Measurements from ENCODE around the gene IAPP.
"Not testable (repeated sequence)": the region's sequence is repeated elsewhere in the genome, so short reads cannot be mapped to it uniquely, and the experiment has no call there.

The IAPP gene

GRCh38 chr12:21370845-21371449 lies 1.8 kb upstream of the IAPP start (continued):
- TF ChIP-seq, protein P1, sequence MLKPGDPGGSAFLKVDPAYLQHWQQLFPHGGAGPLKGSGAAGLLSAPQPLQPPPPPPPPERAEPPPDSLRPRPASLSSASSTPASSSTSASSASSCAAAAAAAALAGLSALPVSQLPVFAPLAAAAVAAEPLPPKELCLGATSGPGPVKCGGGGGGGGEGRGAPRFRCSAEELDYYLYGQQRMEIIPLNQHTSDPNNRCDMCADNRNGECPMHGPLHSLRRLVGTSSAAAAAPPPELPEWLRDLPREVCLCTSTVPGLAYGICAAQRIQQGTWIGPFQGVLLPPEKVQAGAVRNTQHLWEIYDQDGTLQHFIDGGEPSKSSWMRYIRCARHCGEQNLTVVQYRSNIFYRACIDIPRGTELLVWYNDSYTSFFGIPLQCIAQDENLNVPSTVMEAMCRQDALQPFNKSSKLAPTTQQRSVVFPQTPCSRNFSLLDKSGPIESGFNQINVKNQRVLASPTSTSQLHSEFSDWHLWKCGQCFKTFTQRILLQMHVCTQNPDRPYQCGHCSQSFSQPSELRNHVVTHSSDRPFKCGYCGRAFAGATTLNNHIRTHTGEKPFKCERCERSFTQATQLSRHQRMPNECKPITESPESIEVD (tag by site-specific recombination; IDR thresholded peaks at IDR 0.05) = no peak
- TF ChIP-seq MEIS1 (CRISPR knock-in tag; IDR thresholded peaks at IDR 0.05; ENCODE audit: borderline replicate concordance) (no peak), ZFP41 (tag by site-specific recombination; IDR thresholded peaks at IDR 0.05; ENCODE audit: borderline replicate concordance) (no peak), ZNF266 (tag by site-specific recombination; IDR thresholded peaks at IDR 0.05; ENCODE audit: low read depth) (no peak), ZNF529 (tag by site-specific recombination; IDR thresholded peaks at IDR 0.05; ENCODE audit: insufficient replicate concordance) (no peak), ZFP3 (tag by site-specific recombination; IDR thresholded peaks at IDR 0.05; ENCODE audit: low read depth) (no peak)

DNA sequence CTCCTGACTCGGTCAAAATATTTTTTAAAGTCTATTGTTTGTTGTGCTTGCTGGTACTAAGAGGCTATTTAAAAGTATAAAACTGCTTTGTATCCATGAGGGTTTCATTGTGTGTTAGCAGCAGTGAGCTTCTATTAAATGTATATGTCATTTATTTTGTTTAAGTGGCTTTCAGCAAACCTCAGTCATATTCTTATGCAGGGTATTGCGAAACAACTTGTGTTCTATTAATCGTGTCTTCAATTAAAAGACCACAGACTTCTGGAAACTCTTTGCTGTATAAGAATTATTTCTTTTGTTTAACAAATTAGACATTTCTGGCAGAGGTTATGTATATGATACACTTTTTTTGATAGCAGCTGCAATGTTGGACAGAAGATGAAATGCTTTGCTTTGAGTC lies 6.5 kb downstream of the IAPP start:
- no peak overlapping the region for H3K4me3 ChIP-seq (ENCODE audit: low read depth, low read length)
- H3K27ac ChIP-seq (ENCODE audit: extremely low read depth, low read depth, low read length) = no peak overlapping the region
- ChIA-PET POLR2A (no interaction called here), CTCF (no interaction called here)
- no peaks in the 10 kb centered on the region for H3K36me3 ChIP-seq (ENCODE audit: control insufficient read depth in 2 of 2, insufficient read depth in 1 of 2, low read length in 2 of 2)
- no peak for TF ChIP-seq ZNF664 (tag by site-specific recombination; IDR thresholded peaks at IDR 0.05)
- no peak for TF ChIP-seq ZNF561 (tag by site-specific recombination; IDR thresholded peaks at IDR 0.05; ENCODE audit: borderline replicate concordance)
- TF ChIP-seq GLIS1 (tag by site-specific recombination; IDR thresholded peaks at IDR 0.05) = no peak
- TF ChIP-seq, protein P2, sequence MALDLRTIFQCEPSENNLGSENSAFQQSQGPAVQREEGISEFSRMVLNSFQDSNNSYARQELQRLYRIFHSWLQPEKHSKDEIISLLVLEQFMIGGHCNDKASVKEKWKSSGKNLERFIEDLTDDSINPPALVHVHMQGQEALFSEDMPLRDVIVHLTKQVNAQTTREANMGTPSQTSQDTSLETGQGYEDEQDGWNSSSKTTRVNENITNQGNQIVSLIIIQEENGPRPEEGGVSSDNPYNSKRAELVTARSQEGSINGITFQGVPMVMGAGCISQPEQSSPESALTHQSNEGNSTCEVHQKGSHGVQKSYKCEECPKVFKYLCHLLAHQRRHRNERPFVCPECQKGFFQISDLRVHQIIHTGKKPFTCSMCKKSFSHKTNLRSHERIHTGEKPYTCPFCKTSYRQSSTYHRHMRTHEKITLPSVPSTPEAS (tag by site-specific recombination; IDR thresholded peaks at IDR 0.05) = no peak
- no peak for TF ChIP-seq PRDM1 (tag by site-specific recombination; IDR thresholded peaks at IDR 0.05)
- no peaks in the 10 kb centered on the region for H3K9me3 ChIP-seq (ENCODE audit: control insufficient read depth, insufficient read depth, low read depth, low read length)
- no peaks in the 10 kb centered on the region for H3K4me1 ChIP-seq (ENCODE audit: control insufficient read depth, insufficient read depth, low read length)

DNA sequence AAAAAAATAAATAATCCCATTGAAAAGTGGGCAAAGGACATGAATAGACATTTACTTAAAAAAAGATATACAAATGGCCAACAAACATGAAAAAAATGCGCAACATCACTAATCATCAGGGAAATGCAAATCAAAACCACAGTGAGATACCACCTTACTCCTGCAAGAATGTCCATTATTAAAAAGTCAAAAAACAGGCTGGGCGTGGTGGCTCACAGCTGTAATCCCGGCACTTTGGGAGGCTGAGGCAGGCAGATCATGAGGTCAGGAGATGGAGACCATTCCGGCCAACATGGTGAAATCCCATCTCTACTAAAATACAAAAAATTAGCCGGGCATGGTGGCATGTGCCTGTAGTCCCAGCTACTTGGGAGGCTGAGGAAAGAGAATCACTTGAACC lies 8.6 kb downstream of the IAPP start:
- CTCF ChIA-PET = interaction anchor here (0.7 kb wide), 1 partner anchor 313 kb away, joined by 4 read pairs; no protein-coding TSS in a partner anchor
- POLR2A ChIA-PET = not testable (repeated sequence)

DNA sequence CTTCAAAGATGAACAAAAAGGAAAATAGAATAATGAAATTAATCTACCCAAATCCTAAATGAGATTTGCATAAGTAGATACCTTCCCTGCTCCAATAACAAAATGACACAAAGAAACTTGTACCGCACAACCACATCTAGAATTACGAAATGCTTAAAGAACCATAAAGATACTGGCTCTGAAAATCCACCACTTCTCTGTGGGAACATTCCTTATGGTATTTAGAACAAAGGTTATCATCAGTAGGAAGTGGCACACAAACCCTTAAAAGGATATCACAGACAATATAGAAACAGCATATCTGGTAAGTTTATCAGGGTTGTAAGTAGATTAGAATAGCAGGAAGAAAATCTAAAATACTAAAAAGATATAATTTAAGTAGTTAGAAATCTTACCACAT lies 11.6 kb downstream of the IAPP start:
- H3K4me1 ChIP-seq (ENCODE audit: control insufficient read depth, insufficient read depth, low read length) = no peaks in the 10 kb centered on the region
- TF ChIP-seq SCRT2 (tag by site-specific recombination; IDR thresholded peaks at IDR 0.05) (no peak), PRDM1 (tag by site-specific recombination; IDR thresholded peaks at IDR 0.05) (no peak), TCF7L2 (IDR thresholded peaks at IDR 0.05; ENCODE audit: borderline replicate concordance, low read depth, low read length) (no peak), ZNF24 (tag by site-specific recombination; IDR thresholded peaks at IDR 0.05) (no peak), SP3 (tag by site-specific recombination; IDR thresholded peaks at IDR 0.05) (no peak), ZNF138 (tag by site-specific recombination; IDR thresholded peaks at IDR 0.05; ENCODE audit: borderline replicate concordance) (no peak), ZNF10 (tag by site-specific recombination; IDR thresholded peaks at IDR 0.05) (no peak), ZNF670 (tag by site-specific recombination; IDR thresholded peaks at IDR 0.05; ENCODE audit: low read depth) (no peak), ZNF426 (tag by site-specific recombination; IDR thresholded peaks at IDR 0.05) (no peak), YY1 (tag by site-specific recombination; IDR thresholded peaks at IDR 0.05) (no peak), ZBTB7A (tag by site-specific recombination; IDR thresholded peaks at IDR 0.05; ENCODE audit: low read depth) (no peak)
- TF ChIP-seq, protein P3, sequence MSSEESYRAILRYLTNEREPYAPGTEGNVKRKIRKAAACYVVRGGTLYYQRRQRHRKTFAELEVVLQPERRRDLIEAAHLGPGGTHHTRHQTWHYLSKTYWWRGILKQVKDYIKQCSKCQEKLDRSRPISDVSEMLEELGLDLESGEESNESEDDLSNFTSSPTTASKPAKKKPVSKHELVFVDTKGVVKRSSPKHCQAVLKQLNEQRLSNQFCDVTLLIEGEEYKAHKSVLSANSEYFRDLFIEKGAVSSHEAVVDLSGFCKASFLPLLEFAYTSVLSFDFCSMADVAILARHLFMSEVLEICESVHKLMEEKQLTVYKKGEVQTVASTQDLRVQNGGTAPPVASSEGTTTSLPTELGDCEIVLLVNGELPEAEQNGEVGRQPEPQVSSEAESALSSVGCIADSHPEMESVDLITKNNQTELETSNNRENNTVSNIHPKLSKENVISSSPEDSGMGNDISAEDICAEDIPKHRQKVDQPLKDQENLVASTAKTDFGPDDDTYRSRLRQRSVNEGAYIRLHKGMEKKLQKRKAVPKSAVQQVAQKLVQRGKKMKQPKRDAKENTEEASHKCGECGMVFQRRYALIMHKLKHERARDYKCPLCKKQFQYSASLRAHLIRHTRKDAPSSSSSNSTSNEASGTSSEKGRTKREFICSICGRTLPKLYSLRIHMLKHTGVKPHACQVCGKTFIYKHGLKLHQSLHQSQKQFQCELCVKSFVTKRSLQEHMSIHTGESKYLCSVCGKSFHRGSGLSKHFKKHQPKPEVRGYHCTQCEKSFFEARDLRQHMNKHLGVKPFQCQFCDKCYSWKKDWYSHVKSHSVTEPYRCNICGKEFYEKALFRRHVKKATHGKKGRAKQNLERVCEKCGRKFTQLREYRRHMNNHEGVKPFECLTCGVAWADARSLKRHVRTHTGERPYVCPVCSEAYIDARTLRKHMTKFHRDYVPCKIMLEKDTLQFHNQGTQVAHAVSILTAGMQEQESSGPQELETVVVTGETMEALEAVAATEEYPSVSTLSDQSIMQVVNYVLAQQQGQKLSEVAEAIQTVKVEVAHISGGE (tag by site-specific recombination; conservative IDR thresholded peaks at IDR 0.05; ENCODE audit: low read depth) = no peak
- ChIA-PET POLR2A (no interaction called here), CTCF (interaction anchor here (0.6 kb wide), 1 partner anchor 1299 kb away, joined by 3 read pairs; no protein-coding TSS in a partner anchor)
- no peaks in the 10 kb centered on the region for H3K36me3 ChIP-seq (ENCODE audit: control insufficient read depth in 2 of 2, insufficient read depth in 1 of 2, low read length in 2 of 2)
- no peak overlapping the region for H3K27ac ChIP-seq (ENCODE audit: extremely low read depth, low read depth, low read length)
- H3K4me3 ChIP-seq (ENCODE audit: low read depth, low read length) = no peak overlapping the region
- H3K9me3 ChIP-seq (ENCODE audit: control insufficient read depth, insufficient read depth, low read depth, low read length) = no peaks in the 10 kb centered on the region

More for the DNA sequence above, 8.6 kb downstream of the IAPP start:
- H3K4me1 ChIP-seq (ENCODE audit: control insufficient read depth, insufficient read depth, low read length); H3K4me3 ChIP-seq (ENCODE audit: low read depth, low read length); H3K9me3 ChIP-seq (ENCODE audit: control insufficient read depth, insufficient read depth, low read depth, low read length); H3K36me3 ChIP-seq (ENCODE audit: control insufficient read depth in 2 of 2, insufficient read depth in 1 of 2, low read length in 2 of 2); H3K27ac ChIP-seq (ENCODE audit: extremely low read depth, low read depth, low read length): not testable (repeated sequence)
